HG03521 (cell line): ENCODE measurements around the gene RAB12.
A peak's percentile ranks its signal among the peaks of the same experiment; 100 is the strongest.
"Not testable (repeated sequence)": the region's sequence is repeated elsewhere in the genome, so short reads cannot be mapped to it uniquely, and the experiment has no call there.

ENCODE experiments used
- ATAC-seq: cut with Tn5 transposase; IDR thresholded peaks from one replicate; pipeline ENCODE4 v1.9.1; 2021; ENCODE audit warnings: mild to moderate bottlenecking, moderate library complexity; ENCODE audit not compliant: unreplicated experiment

RAB12 gene

DNA sequence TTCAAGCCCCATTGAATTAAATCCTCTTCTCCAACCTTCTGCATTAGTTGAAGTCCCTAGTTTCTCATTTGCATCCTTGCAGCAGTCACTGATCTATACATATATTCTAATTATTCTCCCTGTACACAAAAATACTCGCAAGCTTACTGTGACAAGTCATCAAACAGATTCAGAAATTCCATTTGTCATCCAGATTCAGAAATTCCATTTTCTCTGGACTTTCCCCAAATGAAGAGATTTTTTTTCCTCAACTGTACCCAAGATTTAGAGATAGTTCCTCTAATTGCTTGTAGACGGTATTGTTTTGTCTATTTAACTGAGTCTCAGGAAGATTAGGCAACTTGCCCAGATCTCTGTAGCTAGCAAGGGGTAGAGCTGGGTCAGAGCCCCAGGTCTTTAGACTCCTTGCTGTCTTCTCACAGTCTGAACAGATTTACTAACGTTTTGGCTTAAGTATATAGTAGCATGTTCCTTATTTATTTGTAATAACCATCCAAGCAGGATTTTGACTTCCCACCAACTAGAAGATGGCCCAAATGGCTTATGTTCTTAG, 34.2 kb downstream of the RAB12 start:
- ATAC-seq: no peak

DNA sequence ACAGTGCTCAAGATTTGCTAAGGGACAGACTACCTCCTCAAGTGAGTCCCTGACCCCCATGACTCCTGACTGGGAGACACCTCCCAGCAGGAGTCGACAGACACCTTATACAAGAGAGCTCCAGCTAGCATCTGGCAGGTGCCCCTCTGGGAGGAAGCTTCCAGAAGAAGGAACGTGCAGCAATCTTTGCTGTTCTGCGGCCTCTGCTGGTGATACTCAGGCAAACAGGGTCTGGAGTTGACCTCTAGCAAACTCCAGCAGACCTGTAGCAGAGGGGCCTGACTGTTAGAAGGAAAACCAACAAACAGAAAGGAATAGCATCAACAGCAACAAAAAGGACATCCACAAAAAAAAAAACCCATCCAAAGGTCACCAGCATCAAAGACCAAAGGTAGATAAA, 38.1 kb downstream of the RAB12 start:
- ATAC-seq: not testable (repeated sequence)

DNA sequence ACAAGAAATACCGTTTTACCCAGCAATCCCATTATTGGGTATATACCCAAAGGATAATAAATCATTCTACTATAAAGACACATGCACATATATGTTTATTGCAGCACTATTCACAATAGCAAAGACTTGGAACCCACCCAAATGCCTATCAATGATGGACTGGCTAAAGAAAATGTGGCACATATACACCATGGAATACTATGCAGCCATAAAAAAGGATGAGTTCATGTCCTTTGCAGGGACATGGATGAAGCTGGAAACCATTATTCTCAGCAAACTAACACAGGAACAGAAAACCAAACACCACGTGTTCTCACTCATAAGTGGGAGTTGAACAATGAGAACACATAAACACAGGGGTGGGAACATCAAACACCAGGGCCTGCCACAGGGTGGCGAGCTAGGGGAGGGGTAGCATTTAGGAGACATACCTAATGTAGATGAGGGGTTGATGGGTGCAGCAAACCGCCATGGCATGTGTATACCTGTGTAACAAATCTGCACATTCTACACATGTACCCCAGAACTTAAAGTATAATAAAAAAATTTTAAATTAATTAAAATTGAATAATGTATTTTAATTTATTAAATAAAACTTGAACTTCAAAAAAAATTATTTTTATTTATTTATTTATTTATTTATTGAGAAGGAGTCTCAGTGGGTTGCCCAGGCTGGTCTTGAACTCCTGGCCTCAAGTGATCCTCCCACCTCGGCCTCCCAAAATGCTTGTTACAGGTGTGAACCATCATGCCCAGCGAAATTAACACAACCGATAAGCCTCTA, 42.4 kb downstream of the RAB12 start:
- ATAC-seq: not testable (repeated sequence)

DNA sequence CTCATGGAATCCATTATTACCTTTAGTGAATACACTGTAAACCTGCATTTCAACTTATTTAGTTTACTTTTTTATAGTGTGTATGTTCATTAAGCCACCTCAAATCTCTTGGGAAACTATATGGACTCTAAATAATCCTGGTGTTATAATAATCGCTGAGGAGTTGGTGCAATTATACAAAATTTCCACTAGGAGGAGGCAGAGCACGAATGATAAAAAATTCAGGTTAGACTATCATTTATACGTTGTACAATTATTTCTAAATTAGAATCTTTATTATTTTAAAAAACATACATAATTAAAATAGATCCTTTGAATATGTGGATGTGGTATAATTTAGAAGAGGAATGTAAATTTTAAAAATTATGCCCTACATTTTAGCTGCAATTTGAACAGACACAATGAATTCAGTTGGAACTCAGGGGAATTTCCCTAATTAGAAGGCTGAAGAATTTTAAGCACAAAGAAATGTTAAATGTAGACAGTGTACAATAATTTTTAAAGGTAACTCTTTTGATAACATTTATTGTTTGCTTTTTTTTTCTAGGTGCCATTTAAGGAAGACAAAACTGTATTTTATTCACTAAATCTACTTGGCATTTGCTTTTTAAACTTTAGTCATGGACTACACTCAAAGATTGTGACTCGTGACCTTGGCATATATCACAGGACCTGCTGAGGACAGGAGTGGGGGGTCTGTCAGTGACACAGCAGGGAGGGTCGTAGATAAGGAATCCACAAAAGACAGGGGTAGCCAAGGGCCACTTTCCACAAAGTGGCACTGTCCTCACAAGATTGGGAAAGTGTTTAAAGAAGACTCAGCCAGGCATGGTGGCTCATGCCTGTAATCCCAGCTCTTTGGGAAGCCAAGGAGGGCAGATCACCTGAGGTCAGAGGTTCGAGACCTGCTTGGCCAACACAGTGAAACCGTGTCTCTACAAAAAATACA, 45.5 kb downstream of the RAB12 start:
- ATAC-seq: no peak

DNA sequence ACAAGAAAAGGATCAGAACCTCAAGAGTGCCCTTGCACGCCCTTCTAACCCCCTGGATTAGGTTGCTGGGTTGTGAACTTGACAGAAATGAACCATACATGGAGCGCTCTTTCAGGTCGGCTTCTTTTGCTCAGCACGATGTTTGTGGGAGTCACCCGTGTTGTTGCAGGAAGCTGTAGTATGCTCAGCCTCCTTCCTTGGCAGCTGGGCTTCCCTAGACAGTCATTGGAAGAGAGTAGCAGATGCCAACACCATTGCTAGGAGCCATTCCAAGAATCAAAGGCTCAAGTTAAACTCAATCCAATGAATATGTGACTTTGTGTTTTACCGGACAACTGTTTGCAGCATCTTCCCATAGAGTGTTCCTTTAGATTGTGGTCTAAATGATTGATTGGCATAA, 47.0 kb downstream of the RAB12 start:
- ATAC-seq: no peak

DNA sequence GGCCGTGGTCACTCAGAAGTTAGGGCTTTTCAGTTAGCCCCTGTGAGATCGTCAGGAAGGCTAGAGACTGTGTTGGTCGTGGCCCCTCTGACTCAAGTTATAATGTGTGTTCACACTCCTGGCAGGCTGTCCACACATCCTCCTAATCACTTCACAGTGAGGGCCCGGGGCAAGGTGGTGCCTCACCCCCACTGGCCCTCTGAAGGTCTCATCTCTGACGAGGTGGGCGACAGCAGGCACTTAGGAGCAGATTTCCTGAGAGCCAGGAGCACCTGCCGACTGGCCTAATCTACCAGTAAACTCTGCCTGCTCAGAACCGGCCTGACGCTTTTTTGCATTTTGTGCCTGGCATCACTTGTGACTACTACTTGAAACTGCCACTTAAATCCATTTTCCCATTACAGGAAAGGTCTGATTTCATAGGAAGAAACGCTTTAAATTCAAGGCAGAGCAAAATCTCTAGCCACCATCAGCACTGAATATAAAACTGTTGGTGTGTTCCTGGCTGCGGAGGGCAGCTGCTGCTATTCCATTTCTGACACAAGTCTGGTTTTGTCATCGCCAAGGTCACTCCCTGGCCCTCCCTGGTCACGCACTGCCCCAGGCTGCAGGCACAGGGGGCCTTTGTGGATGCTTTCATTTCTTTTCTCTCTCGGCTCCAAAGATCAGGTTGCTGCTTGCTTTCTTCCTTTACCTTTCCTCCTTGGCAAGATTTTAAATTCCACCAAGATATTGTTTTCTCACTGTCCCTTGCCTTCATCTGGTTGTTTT, 48.0 kb downstream of the RAB12 start:
- ATAC-seq: no peak

DNA sequence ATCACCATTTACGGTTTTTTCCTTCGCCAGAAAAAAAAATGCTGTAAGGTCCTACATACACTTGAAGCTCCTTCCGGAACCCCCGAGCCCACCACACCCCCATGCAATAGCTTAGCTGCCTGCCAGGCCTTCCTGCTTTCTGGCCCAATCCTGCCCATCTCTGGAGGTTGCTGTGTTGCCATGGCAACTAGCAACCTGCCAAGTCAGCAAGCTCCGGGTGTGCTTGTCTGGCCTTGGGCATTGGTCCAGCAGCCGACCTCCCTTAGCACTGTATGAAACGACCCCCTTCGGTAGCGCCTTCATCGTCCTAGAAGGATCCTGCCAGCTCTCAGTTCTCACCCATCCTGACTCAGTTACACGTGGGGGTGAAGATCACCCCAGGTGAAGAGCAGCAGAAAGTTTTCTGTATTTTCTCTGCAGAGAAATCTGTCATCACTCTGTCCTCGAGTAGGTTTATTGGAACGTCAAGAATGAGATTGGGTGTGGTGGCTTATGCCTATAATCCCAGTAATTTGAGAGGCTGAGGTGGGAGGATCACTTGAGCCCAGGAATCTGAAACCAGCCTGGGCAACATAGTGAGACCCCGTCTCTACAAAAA, 48.7 kb downstream of the RAB12 start:
- no peak for ATAC-seq

DNA sequence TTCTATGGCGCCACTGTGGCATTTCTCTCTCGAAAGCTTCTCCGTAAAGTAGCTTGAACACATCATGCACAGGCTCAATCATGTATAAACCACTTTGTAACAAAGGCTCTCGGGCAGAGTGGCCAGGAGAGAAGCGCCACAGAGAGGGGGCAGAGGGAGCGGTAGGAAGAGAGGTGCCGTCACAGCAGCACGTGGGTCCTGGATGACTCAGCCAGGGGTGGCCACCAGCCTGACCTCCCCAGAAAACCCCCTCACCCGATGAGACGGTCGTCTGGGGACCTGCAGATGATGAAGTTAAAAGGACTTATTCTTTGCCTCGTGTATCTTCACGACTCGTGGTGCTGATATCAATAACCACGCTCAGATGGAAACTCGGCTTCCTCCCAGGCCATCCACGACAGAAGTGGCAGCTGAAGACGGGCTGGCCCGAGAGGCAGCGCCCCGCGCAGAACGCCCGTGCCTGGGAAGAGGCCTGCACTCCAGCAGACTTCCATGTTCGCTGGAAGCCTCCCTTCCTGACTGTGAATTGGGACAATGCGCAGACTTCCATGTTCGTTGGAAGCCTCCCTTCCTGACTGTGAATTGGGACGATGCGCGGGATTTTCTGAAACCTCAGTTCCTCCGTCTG, 49.7 kb downstream of the RAB12 start:
- no peak for ATAC-seq

DNA sequence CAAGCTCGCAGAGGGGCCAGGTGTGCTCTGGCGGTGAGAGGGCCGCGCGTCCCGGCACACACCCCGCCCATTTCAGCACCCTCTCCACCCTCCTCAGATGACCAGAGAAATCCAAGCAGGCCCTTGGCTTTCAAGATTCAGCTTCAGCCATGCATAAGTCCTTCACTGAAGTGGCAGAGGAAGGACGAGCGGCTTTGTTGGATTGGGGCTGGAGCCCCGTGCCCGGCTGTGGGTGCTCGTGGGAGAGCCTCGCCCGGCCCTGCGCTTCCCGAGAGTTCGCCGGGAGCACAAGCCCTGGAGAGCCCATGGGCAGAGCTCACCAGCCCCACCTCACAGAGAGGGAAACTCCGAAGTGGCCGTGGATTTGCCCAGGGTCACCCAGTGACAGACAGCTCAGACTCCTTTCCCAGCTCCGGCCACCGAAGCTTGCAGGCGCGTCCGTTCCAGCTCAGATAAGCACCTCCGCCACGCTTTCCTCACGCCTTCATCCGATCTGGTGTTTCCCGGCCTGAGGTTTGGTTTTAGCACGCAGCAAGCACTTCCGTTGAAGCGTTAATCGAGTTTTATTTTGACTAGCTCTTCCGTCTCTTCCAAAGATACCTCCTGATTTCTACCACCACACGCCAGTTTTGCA, 50.5 kb downstream of the RAB12 start:
- ATAC-seq: no peak

DNA sequence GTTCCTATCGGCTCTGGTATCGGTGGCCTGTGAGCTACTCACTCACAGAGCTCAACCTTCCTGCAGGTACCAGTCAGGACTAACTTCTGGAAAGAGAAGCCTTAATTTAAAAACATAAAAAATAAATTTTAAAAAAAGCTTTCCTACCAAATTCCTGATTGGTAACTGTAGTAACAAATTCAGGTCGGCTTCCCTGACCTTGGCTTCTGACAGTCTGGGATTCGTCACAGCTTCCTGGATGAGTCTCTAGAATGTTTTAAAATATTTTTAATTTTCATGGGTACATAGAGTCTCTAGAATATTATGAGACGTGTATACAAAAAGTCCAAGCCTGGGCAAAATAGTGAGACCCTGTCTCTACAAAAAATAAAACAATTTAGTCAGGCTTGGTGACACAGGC, 51.1 kb downstream of the RAB12 start:
- ATAC-seq: no peak

DNA sequence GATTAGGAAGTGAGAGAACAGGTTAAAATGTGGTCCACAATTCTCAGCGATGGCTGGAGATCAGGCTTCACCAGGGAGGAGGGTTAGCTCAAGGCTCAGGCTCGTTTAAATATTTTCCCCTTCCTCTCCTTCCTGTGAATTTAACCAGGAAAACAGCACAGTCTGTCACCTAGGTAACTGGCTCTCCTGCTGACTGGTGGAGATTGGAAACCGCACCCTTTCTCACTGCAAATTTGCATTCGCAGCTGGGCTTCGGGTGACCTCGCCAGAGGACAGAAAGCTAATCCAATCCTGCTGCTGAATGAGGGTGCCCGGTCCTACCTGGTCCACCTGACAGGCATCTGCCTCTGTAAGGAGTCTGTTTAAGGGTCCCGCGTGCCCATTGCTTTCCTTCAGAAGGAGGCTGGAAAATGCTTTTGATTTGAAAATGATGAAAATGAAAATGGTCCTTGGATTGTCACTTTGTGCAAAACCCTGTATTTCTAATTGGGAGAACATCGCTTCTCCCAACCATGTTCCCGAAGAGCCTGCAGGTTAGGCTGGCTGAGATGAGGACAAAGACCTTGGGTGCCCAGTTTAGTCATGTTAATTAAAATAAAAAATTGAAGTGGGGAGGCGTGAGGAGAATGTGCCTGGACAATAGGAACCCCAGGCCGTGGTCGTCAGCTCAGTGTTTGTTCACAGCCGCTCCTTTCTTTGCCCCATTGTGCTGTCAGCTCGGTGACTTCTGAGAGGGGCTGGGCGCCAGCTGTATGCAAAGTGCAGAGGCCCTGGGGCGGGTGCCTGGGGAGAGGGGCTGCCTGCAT, 52.7 kb downstream of the RAB12 start:
- ATAC-seq: no peak

DNA sequence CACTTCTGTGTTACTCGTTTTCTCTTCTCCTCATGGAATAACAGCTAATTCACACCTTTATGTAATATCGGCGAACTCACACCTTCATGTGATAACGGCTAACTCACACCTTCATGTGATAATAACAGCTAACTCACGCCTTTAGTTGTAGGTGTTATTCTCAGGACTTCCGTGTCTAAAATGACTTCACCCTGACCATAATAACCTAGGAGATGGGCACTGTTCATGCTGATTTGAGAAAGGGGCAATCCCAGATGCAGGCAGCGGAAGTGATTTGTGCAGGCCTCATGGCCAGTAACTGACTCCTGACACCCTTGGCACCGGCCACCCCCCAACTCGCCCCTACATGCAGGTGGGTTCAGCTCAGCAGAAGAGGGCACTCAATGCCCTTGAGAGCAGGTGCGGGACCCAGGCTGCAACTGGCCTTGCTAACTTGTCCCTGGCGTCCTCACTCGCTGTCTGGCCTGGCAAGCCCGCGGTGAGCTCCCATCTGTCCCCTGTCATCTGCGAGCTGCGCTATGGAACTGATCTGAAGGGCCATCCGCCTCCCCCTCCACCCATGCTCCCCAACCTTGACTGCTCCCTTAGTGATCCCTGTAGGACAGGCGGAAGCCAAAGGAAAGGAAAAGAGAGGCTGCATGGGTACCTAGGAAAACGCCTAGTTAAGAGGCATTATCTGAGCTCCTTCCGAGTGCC, 53.5 kb downstream of the RAB12 start:
- no peak for ATAC-seq

DNA sequence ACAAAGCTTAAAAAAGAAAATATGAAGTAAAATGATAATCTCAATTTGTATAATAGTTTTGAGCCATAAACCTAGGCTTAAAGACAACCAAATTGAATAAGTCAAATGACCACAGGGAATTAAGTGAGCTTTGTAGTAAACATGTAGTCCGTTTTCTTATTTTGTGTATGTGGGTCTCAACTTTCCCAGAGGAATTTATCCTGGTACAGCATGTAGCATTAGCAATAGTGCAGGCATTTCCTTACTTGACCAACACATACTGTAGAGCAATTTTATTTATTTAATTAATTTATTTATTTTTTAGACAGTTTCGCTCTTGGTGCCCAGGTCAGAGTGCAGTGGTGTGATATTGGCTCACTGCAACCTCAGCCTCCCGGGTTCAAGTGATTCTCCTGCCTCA, 58.6 kb downstream of the RAB12 start:
- no peak for ATAC-seq

DNA sequence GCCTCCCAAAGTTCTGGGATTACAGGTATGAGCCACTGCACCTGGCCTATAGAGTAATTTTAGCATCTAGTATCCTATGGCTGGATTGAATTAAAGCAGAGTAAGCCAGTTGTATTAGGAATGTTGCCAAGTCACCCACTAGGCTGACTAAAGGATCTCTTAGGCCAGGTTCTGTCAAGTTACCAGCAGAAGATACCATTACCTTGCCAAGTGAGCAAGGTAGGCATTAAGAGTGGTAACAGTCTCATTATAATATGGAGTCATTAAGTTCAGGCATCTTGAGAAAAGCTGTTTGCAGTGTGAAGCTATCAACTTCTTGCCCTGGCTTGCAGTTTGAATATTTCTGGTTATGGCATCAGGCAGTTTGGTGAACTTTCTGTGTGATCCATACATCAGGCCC, 59.1 kb downstream of the RAB12 start:
- no peak for ATAC-seq

DNA sequence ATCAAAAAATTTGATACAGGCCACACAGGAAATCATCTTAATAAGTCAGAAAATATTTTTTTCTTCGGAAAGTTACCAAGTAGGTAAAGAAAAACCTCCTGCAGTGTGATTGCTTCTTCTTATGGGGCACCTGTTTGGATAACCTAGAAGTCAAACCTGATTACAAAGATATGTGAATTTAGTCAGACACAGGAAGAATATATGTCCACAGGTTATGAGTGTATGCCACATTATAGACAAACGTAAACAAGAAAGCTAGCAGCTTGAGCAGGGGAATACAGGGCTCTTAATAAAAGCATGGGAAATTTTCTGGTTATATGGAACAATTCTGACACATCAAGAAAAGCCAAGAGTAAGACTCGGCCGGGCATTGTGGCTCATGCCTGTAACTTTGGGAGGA, 60.3 kb downstream of the RAB12 start:
- no peak for ATAC-seq

DNA sequence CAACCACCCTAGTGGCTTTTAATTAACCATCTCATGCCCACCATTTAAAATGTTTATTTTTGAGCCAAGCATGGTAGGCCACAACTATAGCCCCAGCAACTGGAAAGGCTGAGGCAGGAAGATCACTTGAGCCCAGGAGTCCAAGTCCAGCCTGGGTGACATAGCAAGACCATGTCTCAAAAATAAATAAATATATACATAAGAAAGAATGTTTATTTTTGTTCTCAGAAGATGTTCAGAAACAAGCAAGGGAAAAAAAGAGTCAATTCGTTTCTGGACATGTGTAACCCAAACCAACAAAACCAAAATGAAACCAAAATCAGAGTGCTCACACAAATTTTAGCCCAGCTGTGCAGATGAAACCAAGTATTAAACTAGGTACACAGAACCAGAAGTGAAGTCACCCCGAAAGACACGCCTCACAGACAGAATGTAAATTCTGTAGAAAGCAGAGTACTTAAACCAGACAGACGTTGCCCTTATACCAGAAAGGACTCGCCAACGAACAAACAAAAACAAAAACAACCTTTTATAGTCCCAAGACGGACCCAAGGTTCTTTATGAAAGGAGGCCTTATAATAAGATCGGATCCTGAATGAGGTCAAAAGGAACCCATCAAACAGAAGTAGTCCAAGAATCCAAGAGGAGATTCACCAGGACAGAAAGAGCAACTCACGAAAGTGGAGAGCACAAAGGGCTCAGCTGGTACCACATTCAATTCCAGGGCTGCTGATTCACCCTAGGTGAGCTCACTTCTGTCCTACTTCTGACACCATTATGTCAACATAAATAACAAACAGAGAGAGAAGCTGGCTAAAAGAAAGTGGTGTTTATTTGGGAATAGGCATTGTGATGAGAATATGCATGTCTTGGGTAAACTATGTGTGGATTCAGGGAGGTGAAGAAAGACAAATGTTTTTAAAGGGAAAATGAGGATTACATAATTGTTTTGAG, 64.3 kb downstream of the RAB12 start:
- peak; percentile 88 for ATAC-seq

DNA sequence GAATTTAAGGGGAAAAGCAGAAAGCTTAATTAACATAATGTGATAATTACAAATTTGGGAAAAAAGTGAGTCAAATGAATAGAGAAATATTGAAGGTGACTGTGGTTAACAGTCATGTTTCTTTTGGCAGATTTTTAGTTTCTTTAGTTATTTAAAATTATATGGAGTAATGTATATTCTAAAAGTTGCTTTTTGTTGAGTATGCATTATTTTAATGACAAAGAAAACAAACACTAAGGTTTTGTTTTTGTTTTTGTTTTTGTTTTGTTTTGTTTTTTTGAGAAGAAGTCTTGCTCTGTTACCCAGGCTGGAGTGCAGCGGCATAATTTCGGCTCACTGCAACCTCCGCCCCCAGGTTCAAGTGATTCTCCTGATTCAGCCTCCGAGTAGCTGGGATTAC, 65.8 kb downstream of the RAB12 start:
- no peak for ATAC-seq
